MM.1S (cell line): Measurements from ENCODE around the gene ZNF778.

Experiments used
- DNase-seq: peaks from one replicate; pipeline ENCODE4 v3.0.0-alpha.2; 2015
- H2AFZ ChIP-seq: fragments of 300-600 bp; sonication (generic); 2 replicates; pipeline ENCODE4 v1.6.0; 2016; ENCODE audit warnings: antibody characterized with exemption, low read length
- H3F3A ChIP-seq: fragments of 300-600 bp; sonication (generic); 2 replicates; pipeline ENCODE4 v1.6.1; 2016; ENCODE audit warnings: mild to moderate bottlenecking, antibody characterized with exemption, low read length, moderate library complexity, mixed read lengths; ENCODE audit not compliant: insufficient read depth
- H3K27ac ChIP-seq: fragments of 300-600 bp; sonication (generic); 2 replicates; pipeline ENCODE4 v1.5.1; 2016; ENCODE audit warnings: mild to moderate bottlenecking, low read length
- H3K27me3 ChIP-seq: fragments of 300-600 bp; sonication (generic); replicated peaks from 2 replicates; pipeline ENCODE4 v1.6.0; 2016; ENCODE audit warnings: low read length; ENCODE audit not compliant: insufficient read depth
- H3K36me3 ChIP-seq: fragments of 300-600 bp; sonication (generic); replicated peaks from 2 replicates; pipeline ENCODE4 v1.6.1; 2016; ENCODE audit warnings: mild to moderate bottlenecking, low read length, mixed read lengths; ENCODE audit not compliant: insufficient read depth
- H3K4me1 ChIP-seq: fragments of 300-600 bp; sonication (generic); 2 replicates; pipeline ENCODE4 v1.6.1; 2016; ENCODE audit warnings: low read length, mixed read lengths
- H3K4me2 ChIP-seq: fragments of 300-600 bp; sonication (generic); 2 replicates; pipeline ENCODE4 v1.6.0; 2016; ENCODE audit warnings: low read depth, low read length
- H3K4me3 ChIP-seq: fragments of 300-600 bp; sonication (generic); 2 replicates; pipeline ENCODE4 v1.5.1; 2016; ENCODE audit warnings: low read length, mixed read lengths
- H3K79me2 ChIP-seq: fragments of 300-600 bp; sonication (generic); 2 replicates; pipeline ENCODE4 v1.6.1; 2016; ENCODE audit warnings: mixed run types, low read length, mixed read lengths
- H3K9ac ChIP-seq: fragments of 300-600 bp; sonication (generic); 2 replicates; pipeline ENCODE4 v1.6.1; 2016; ENCODE audit warnings: low read length, mixed read lengths
- H3K9me2 ChIP-seq: fragments of 300-600 bp; sonication (generic); replicated peaks from 2 replicates; pipeline ENCODE4 v1.6.1; 2016; ENCODE audit warnings: mild to moderate bottlenecking, low read length, mixed read lengths; ENCODE audit not compliant: insufficient read depth
- H3K9me3 ChIP-seq: fragments of 300-600 bp; sonication (generic); replicated peaks from 2 replicates; pipeline ENCODE4 v1.6.1; 2016; ENCODE audit warnings: mild to moderate bottlenecking, low read length, mixed read lengths; ENCODE audit not compliant: insufficient read depth
- H4K20me1 ChIP-seq: fragments of 300-600 bp; sonication (generic); 2 replicates; pipeline ENCODE4 v1.6.1; 2016; ENCODE audit warnings: mild to moderate bottlenecking, low read length, moderate library complexity, mixed read lengths; ENCODE audit not compliant: insufficient read depth
- CTCF ChIP-seq: fragments of 300-600 bp; sonication (generic); IDR thresholded peaks from 2 replicates; pipeline ENCODE4 v1.5.1; 2016; ENCODE audit warnings: antibody characterized with exemption, low read length, mixed read lengths
- EZH2 ChIP-seq: fragments of 300-600 bp; sonication (generic); optimal IDR thresholded peaks from 2 replicates; pipeline ENCODE3; 2017; ENCODE audit warnings: low read depth, mild to moderate bottlenecking, antibody characterized with exemption, low read length, mixed read lengths
- EZH2phosphoT487 ChIP-seq: fragments of 300-600 bp; sonication (generic); IDR thresholded peaks from 2 replicates; pipeline ENCODE4 v1.6.1; 2018; ENCODE audit warnings: antibody characterized with exemption, low read length

Gene ZNF778

GRCh38 chr16:89281829-89282228 is 64.3 kb downstream of the ZNF778 start:
- no peaks in the 10 kb centered on the region for H3K9me2 ChIP-seq

GRCh38 chr16:89282523-89282922 is 65.0 kb downstream of the ZNF778 start:
- H3K4me1 ChIP-seq = no peaks in the 10 kb centered on the region
- H2AFZ ChIP-seq = no peak overlapping the region
- no peaks in the 10 kb centered on the region for H3K36me3 ChIP-seq
- no peaks in the 10 kb centered on the region for H3K27me3 ChIP-seq
- H3K4me3 ChIP-seq = no peak overlapping the region
- H3K9me3 ChIP-seq = no peaks in the 10 kb centered on the region
- H3K79me2 ChIP-seq = no peaks in the 10 kb centered on the region
- H3K4me2 ChIP-seq = no peak overlapping the region
- H3K9ac ChIP-seq = no peak overlapping the region
- H3K27ac ChIP-seq = no peak overlapping the region
- no peaks in the 10 kb centered on the region for H4K20me1 ChIP-seq
- DNase-seq = no peak
- TF ChIP-seq CTCF (no peak), EZH2 (no peak), EZH2phosphoT487 (no peak)
- no peaks in the 10 kb centered on the region for H3K9me2 ChIP-seq
- no peaks in the 10 kb centered on the region for H3F3A ChIP-seq

More at GRCh38 chr16:89281829-89282228, 64.3 kb downstream of the ZNF778 start:
- no peaks in the 10 kb centered on the region for H3K9me3 ChIP-seq
- H3K4me3 ChIP-seq = no peak overlapping the region
- H3K79me2 ChIP-seq = no peaks in the 10 kb centered on the region
- H3K27me3 ChIP-seq = no peaks in the 10 kb centered on the region
- no peaks in the 10 kb centered on the region for H3F3A ChIP-seq
- no peaks in the 10 kb centered on the region for H3K4me1 ChIP-seq
- no peak overlapping the region for H3K9ac ChIP-seq
- no peak for DNase-seq
- H3K27ac ChIP-seq = no peak overlapping the region
- H4K20me1 ChIP-seq = no peaks in the 10 kb centered on the region
- no peak overlapping the region for H2AFZ ChIP-seq
- H3K4me2 ChIP-seq = no peak overlapping the region
- no peaks in the 10 kb centered on the region for H3K36me3 ChIP-seq
- TF ChIP-seq EZH2 (no peak), EZH2phosphoT487 (no peak), CTCF (no peak)

GRCh38 chr16:89283449-89283848 is 65.9 kb downstream of the ZNF778 start:
- TF ChIP-seq EZH2phosphoT487 = no peak
- no peak for TF ChIP-seq EZH2
- TF ChIP-seq CTCF = no peak
- Histone ChIP-seq H3K4me3 (no peak overlapping the region), H3K4me1 (no peaks in the 10 kb centered on the region), H3K36me3 (no peaks in the 10 kb centered on the region), H3K9ac (no peak overlapping the region), H4K20me1 (no peaks in the 10 kb centered on the region), H3K9me2 (no peaks in the 10 kb centered on the region), H3K79me2 (no peaks in the 10 kb centered on the region), H2AFZ (no peak overlapping the region), H3K27me3 (no peaks in the 10 kb centered on the region), H3K27ac (no peak overlapping the region), H3F3A (no peaks in the 10 kb centered on the region), H3K9me3 (no peaks in the 10 kb centered on the region), H3K4me2 (no peak overlapping the region)
- DNase-seq = no peak
